Measurements from ENCODE around the gene LCN2.
A peak's percentile ranks its signal among the peaks of the same experiment; 100 is the strongest.
"Not testable (repeated sequence)": the region's sequence is repeated elsewhere in the genome, so short reads cannot be mapped to it uniquely, and the experiment has no call there.

LCN2 gene

GRCh38 chr9:128180001-128180400, 30.7 kb downstream of the LCN2 start:
- no peaks in the 10 kb centered on the region for H3K36me3 ChIP-seq (replicated peaks; ENCODE audit: insufficient read depth, low read length)
- no peak overlapping the region for H3K9ac ChIP-seq (ENCODE audit: low read length)
- DNase-seq: no peak
- no peak for TF ChIP-seq EZH2 (optimal IDR thresholded peaks at IDR 0.05; ENCODE audit: low read depth, low read length)
- TF ChIP-seq EZH2phosphoT487 (IDR thresholded peaks at IDR 0.05; ENCODE audit: low read length): no peak
- TF ChIP-seq CTCF (IDR thresholded peaks at IDR 0.05; ENCODE audit: low read length): no peak
- H4K20me1 ChIP-seq (ENCODE audit: insufficient read depth, low read length): 0 out of 2 replicates have a peak, but pooled peaks cover 3% of the 10 kb centered on the region
- H3K79me2 ChIP-seq (ENCODE audit: low read length): no peaks in the 10 kb centered on the region
- H2AFZ ChIP-seq (ENCODE audit: low read length): no peak overlapping the region
- H3K9me2 ChIP-seq (replicated peaks; ENCODE audit: insufficient read depth, low read length): no peaks in the 10 kb centered on the region
- no peaks in the 10 kb centered on the region for H3K4me1 ChIP-seq (ENCODE audit: low read length)
- no peaks in the 10 kb centered on the region for H3F3A ChIP-seq (ENCODE audit: insufficient read depth, low read length)
- H3K27ac ChIP-seq (ENCODE audit: low read length): no peak overlapping the region
- H3K9me3 ChIP-seq (replicated peaks; ENCODE audit: insufficient read depth, low read length): no peaks in the 10 kb centered on the region
- no peak overlapping the region for H3K4me2 ChIP-seq (ENCODE audit: low read depth, low read length)
- H3K27me3 ChIP-seq (replicated peaks; ENCODE audit: insufficient read depth, low read length): no peaks in the 10 kb centered on the region
- H3K4me3 ChIP-seq (ENCODE audit: low read length): no peak overlapping the region

GRCh38 chr9:128180447-128180846, 31.2 kb downstream of the LCN2 start:
- Histone ChIP-seq H3K4me2 (ENCODE audit: low read depth, low read length) (no peak overlapping the region), H3K36me3 (replicated peaks; ENCODE audit: insufficient read depth, low read length) (no peaks in the 10 kb centered on the region), H3K9me3 (replicated peaks; ENCODE audit: insufficient read depth, low read length) (no peaks in the 10 kb centered on the region)

GRCh38 chr9:128181480-128181879, 32.2 kb downstream of the LCN2 start:
- not testable (repeated sequence) for H3K4me1 ChIP-seq (ENCODE audit: low read length); H3F3A ChIP-seq (ENCODE audit: insufficient read depth, low read length); H3K9me3 ChIP-seq (replicated peaks; ENCODE audit: insufficient read depth, low read length); DNase-seq; H3K4me2 ChIP-seq (ENCODE audit: low read depth, low read length); H3K9ac ChIP-seq (ENCODE audit: low read length); H3K27ac ChIP-seq (ENCODE audit: low read length); H2AFZ ChIP-seq (ENCODE audit: low read length); H3K36me3 ChIP-seq (replicated peaks; ENCODE audit: insufficient read depth, low read length); H3K9me2 ChIP-seq (replicated peaks; ENCODE audit: insufficient read depth, low read length); H4K20me1 ChIP-seq (ENCODE audit: insufficient read depth, low read length); H3K4me3 ChIP-seq (ENCODE audit: low read length); H3K27me3 ChIP-seq (replicated peaks; ENCODE audit: insufficient read depth, low read length); H3K79me2 ChIP-seq (ENCODE audit: low read length)
- 0 out of 2 replicates have a peak, but pooled peaks have one; percentile 5 for TF ChIP-seq CTCF (IDR thresholded peaks at IDR 0.05; ENCODE audit: low read length)

More at GRCh38 chr9:128180447-128180846, 31.2 kb downstream of the LCN2 start:
- Histone ChIP-seq H3K9me2 (replicated peaks; ENCODE audit: insufficient read depth, low read length) (no peaks in the 10 kb centered on the region), H3K27ac (ENCODE audit: low read length) (no peak overlapping the region), H2AFZ (ENCODE audit: low read length) (no peak overlapping the region), H3K4me3 (ENCODE audit: low read length) (no peak overlapping the region), H3K27me3 (replicated peaks; ENCODE audit: insufficient read depth, low read length) (no peaks in the 10 kb centered on the region), H4K20me1 (ENCODE audit: insufficient read depth, low read length) (0 out of 2 replicates have a peak, but pooled peaks cover 3% of the 10 kb centered on the region), H3K9ac (ENCODE audit: low read length) (no peak overlapping the region), H3K79me2 (ENCODE audit: low read length) (no peaks in the 10 kb centered on the region), H3F3A (ENCODE audit: insufficient read depth, low read length) (no peaks in the 10 kb centered on the region), H3K4me1 (ENCODE audit: low read length) (no peaks in the 10 kb centered on the region)
- no peak for TF ChIP-seq EZH2phosphoT487 (IDR thresholded peaks at IDR 0.05; ENCODE audit: low read length)
- DNase-seq: no peak

GRCh38 chr9:128182893-128183588, 33.8 kb downstream of the LCN2 start:
- Histone ChIP-seq H4K20me1 (ENCODE audit: insufficient read depth, low read length) (0 out of 2 replicates have a peak, but pooled peaks cover 3% of the 10 kb centered on the region), H3K27ac (ENCODE audit: low read length) (no peak overlapping the region), H3K9me2 (replicated peaks; ENCODE audit: insufficient read depth, low read length) (no peaks in the 10 kb centered on the region), H3K9me3 (replicated peaks; ENCODE audit: insufficient read depth, low read length) (no peaks in the 10 kb centered on the region), H3K4me1 (ENCODE audit: low read length) (no peaks in the 10 kb centered on the region), H3K9ac (ENCODE audit: low read length) (no peak overlapping the region), H3K27me3 (replicated peaks; ENCODE audit: insufficient read depth, low read length) (no peaks in the 10 kb centered on the region), H2AFZ (ENCODE audit: low read length) (no peak overlapping the region), H3K36me3 (replicated peaks; ENCODE audit: insufficient read depth, low read length) (no peaks in the 10 kb centered on the region), H3K4me2 (ENCODE audit: low read depth, low read length) (no peak overlapping the region), H3K4me3 (ENCODE audit: low read length) (no peak overlapping the region), H3F3A (ENCODE audit: insufficient read depth, low read length) (no peaks in the 10 kb centered on the region), H3K79me2 (ENCODE audit: low read length) (no peaks in the 10 kb centered on the region)
- no peak for DNase-seq
- TF ChIP-seq EZH2 (optimal IDR thresholded peaks at IDR 0.05; ENCODE audit: low read depth, low read length) (no peak), CTCF (IDR thresholded peaks at IDR 0.05; ENCODE audit: low read length) (no peak), EZH2phosphoT487 (IDR thresholded peaks at IDR 0.05; ENCODE audit: low read length) (no peak)
